ENCODE data around the gene AMD1. TPM values are rescaled to one million over a fixed set of nuclear protein-coding genes. Genes with fewer than 3 reads are reported as not detected.

The AMD1 gene
- total RNA-seq, 1 donor from 2014 or later: 50.5 TPM

- H3K27me3 Mint-ChIP-seq (ENCODE audit: unreplicated experiment): no peaks in the 10 kb centered on the region
- no peaks in the 10 kb centered on the region for H3K9me3 Mint-ChIP-seq (ENCODE audit: unreplicated experiment)
- H3K36me3 Mint-ChIP-seq (ENCODE audit: low read depth, unreplicated experiment): no peaks in the 10 kb centered on the region
- H3K4me3 Mint-ChIP-seq (ENCODE audit: unreplicated experiment): no peak overlapping the region
- no peak overlapping the region for H3K27ac Mint-ChIP-seq (ENCODE audit: unreplicated experiment)
- no peak for DNase-seq (ENCODE audit: low spot score)
- H3K4me1 Mint-ChIP-seq (ENCODE audit: unreplicated experiment): peaks cover 34% of the 10 kb centered on the region
- TF ChIP-seq CTCF (IDR thresholded peaks at IDR 0.05; ENCODE audit: unreplicated experiment): no peak
Measured at GRCh38 chr6:110881546-110882273, 7.1 kb downstream of the AMD1 start.

- H3K4me3 Mint-ChIP-seq (ENCODE audit: unreplicated experiment): no peak overlapping the region
- TF ChIP-seq CTCF (IDR thresholded peaks at IDR 0.05; ENCODE audit: unreplicated experiment): no peak
- no peaks in the 10 kb centered on the region for H3K9me3 Mint-ChIP-seq (ENCODE audit: unreplicated experiment)
- no peak for DNase-seq (ENCODE audit: low spot score)
- no peaks in the 10 kb centered on the region for H3K27me3 Mint-ChIP-seq (ENCODE audit: unreplicated experiment)
- peak overlapping the region; percentile 41 for H3K27ac Mint-ChIP-seq (ENCODE audit: unreplicated experiment)
- no peaks in the 10 kb centered on the region for H3K36me3 Mint-ChIP-seq (ENCODE audit: low read depth, unreplicated experiment)
- peaks cover 31% of the 10 kb centered on the region for H3K4me1 Mint-ChIP-seq (ENCODE audit: unreplicated experiment)
Measured at GRCh38 chr6:110882274-110882619, 7.7 kb downstream of the AMD1 start.

GRCh38 chr6:110882824-110883554, 8.4 kb downstream of the AMD1 start:
- H3K9me3 Mint-ChIP-seq (ENCODE audit: unreplicated experiment): no peaks in the 10 kb centered on the region
- no peaks in the 10 kb centered on the region for H3K36me3 Mint-ChIP-seq (ENCODE audit: low read depth, unreplicated experiment)
- no peak for DNase-seq (ENCODE audit: low spot score)
- TF ChIP-seq CTCF (IDR thresholded peaks at IDR 0.05; ENCODE audit: unreplicated experiment): no peak
- peaks cover 28% of the 10 kb centered on the region for H3K4me1 Mint-ChIP-seq (ENCODE audit: unreplicated experiment)
- peak overlapping the region; percentile 41 for H3K27ac Mint-ChIP-seq (ENCODE audit: unreplicated experiment)
- H3K4me3 Mint-ChIP-seq (ENCODE audit: unreplicated experiment): no peak overlapping the region
- H3K27me3 Mint-ChIP-seq (ENCODE audit: unreplicated experiment): no peaks in the 10 kb centered on the region

GRCh38 chr6:110884321-110884720, 9.7 kb downstream of the AMD1 start:
- H3K4me1 Mint-ChIP-seq (ENCODE audit: unreplicated experiment): peaks cover 16% of the 10 kb centered on the region
- no peak overlapping the region for H3K4me3 Mint-ChIP-seq (ENCODE audit: unreplicated experiment)
- H3K27me3 Mint-ChIP-seq (ENCODE audit: unreplicated experiment): no peaks in the 10 kb centered on the region
- H3K9me3 Mint-ChIP-seq (ENCODE audit: unreplicated experiment): no peaks in the 10 kb centered on the region
- no peak for TF ChIP-seq CTCF (IDR thresholded peaks at IDR 0.05; ENCODE audit: unreplicated experiment)
- H3K27ac Mint-ChIP-seq (ENCODE audit: unreplicated experiment): no peak overlapping the region
- DNase-seq (ENCODE audit: low spot score): no peak
- H3K36me3 Mint-ChIP-seq (ENCODE audit: low read depth, unreplicated experiment): no peaks in the 10 kb centered on the region

GRCh38 chr6:110885526-110885925, 10.9 kb downstream of the AMD1 start:
- peaks cover 4% of the 10 kb centered on the region for H3K36me3 Mint-ChIP-seq (ENCODE audit: low read depth, unreplicated experiment)
- no peaks in the 10 kb centered on the region for H3K9me3 Mint-ChIP-seq (ENCODE audit: unreplicated experiment)
- peaks cover 15% of the 10 kb centered on the region for H3K4me1 Mint-ChIP-seq (ENCODE audit: unreplicated experiment)
- no peak overlapping the region for H3K4me3 Mint-ChIP-seq (ENCODE audit: unreplicated experiment)
- no peak overlapping the region for H3K27ac Mint-ChIP-seq (ENCODE audit: unreplicated experiment)
- TF ChIP-seq CTCF (IDR thresholded peaks at IDR 0.05; ENCODE audit: unreplicated experiment): no peak
- H3K27me3 Mint-ChIP-seq (ENCODE audit: unreplicated experiment): no peaks in the 10 kb centered on the region
- no peak for DNase-seq (ENCODE audit: low spot score)

All from endothelial cell (in vitro differentiated cells).